Kidney epithelial cell (primary cell): ENCODE results near the gene ATG101. TPM values are rescaled to one million over a fixed set of nuclear protein-coding genes. Genes with fewer than 3 reads are reported as not detected.

Source experiments
- DNase-seq: peaks from one replicate; pipeline ENCODE4 v3.0.0-alpha.2; 2010; ENCODE audit warnings: low read depth
- H3K27me3 ChIP-seq: 2 replicates; pipeline ENCODE4 v1.6.0; 2011; ENCODE audit warnings: low read length; ENCODE audit not compliant: control insufficient read depth, insufficient read depth
- H3K36me3 ChIP-seq: 2 replicates; pipeline ENCODE4 v1.5.1; 2011; ENCODE audit warnings: low read length; ENCODE audit not compliant: control insufficient read depth, insufficient read depth
- H3K4me3 ChIP-seq: 2 replicates; pipeline ENCODE4 v1.5.1; 2011; ENCODE audit warnings: low read depth, mild to moderate bottlenecking, control low read depth, low read length
- CTCF ChIP-seq: IDR thresholded peaks from 2 replicates; pipeline ENCODE4 v1.5.1; 2011; ENCODE audit warnings: mild to moderate bottlenecking, moderate library complexity, low read length, control low read depth, inconsistent platforms; ENCODE audit not compliant: insufficient read depth, poor library complexity, severe bottlenecking
- total RNA-seq: library from RNA; depleted of rRNA; stranded (reverse); fragments of >200 nt; gene quantifications from 2 replicates; pipeline ENCODE4 v1.2.3, GENCODE V29; 2015

The ATG101 gene
- total RNA-seq, 1 donor from 2014 or later: 83.1 TPM

- Histone ChIP-seq H3K36me3 (no peaks in the 10 kb centered on the region), H3K27me3 (peaks cover 8% of the 10 kb centered on the region), H3K4me3 (no peak overlapping the region)
- TF ChIP-seq CTCF: no peak
- DNase-seq: no peak
These were observed 52.7 kb downstream of the ATG101 start for GRCh38 chr12:52122540-52122871.

GRCh38 chr12:52122904-52123303 lies 53.1 kb downstream of the ATG101 start:
- no peak for TF ChIP-seq CTCF
- no peak overlapping the region for H3K4me3 ChIP-seq
- peaks cover 8% of the 10 kb centered on the region for H3K27me3 ChIP-seq
- no peak for DNase-seq
- no peaks in the 10 kb centered on the region for H3K36me3 ChIP-seq

- DNase-seq: no peak
- TF ChIP-seq CTCF: no peak
- peaks cover 8% of the 10 kb centered on the region for H3K27me3 ChIP-seq
- no peaks in the 10 kb centered on the region for H3K36me3 ChIP-seq
- no peak overlapping the region for H3K4me3 ChIP-seq
These were observed 53.9 kb downstream of the ATG101 start for GRCh38 chr12:52123487-52124186.

GRCh38 chr12:52125476-52125900 lies 55.7 kb downstream of the ATG101 start:
- Histone ChIP-seq H3K36me3 (no peaks in the 10 kb centered on the region), H3K27me3 (peaks cover 8% of the 10 kb centered on the region), H3K4me3 (no peak overlapping the region)
- TF ChIP-seq CTCF: no peak
- no peak for DNase-seq

- no peak overlapping the region for H3K4me3 ChIP-seq
- no peak for DNase-seq
- TF ChIP-seq CTCF: no peak
- no peaks in the 10 kb centered on the region for H3K36me3 ChIP-seq
- H3K27me3 ChIP-seq: peaks cover 8% of the 10 kb centered on the region
These were observed 56.3 kb downstream of the ATG101 start for GRCh38 chr12:52126050-52126604.

Other genes starting within 250 kb of the ATG101 start
- gene FIGNL2, start 221.3 kb upstream of the ATG101 start, total RNA-seq: 2.1 and 2.6 TPM in 2 replicates
- gene ANKRD33, start 181.9 kb upstream of the ATG101 start, total RNA-seq: not detected in 2 replicates
- gene ACVRL1, start 162.5 kb upstream of the ATG101 start, total RNA-seq: 4.7 and 9.7 TPM in 2 replicates
- 14.0 and 15.1 TPM in 2 replicates for gene ACVR1B, start 118.3 kb upstream of the ATG101 start, total RNA-seq
- 3.4 and 5.1 TPM in 2 replicates for gene TAMALIN, start 63.0 kb upstream of the ATG101 start, total RNA-seq
- 9.2 and 11.2 TPM in 2 replicates for gene NR4A1, start 18.5 kb upstream of the ATG101 start, total RNA-seq
- 0.34 TPM in 1 of 2 replicates, not detected in the other for gene SMIM41, start 9.7 kb downstream of the ATG101 start, total RNA-seq
- 18.5 and 19.4 TPM in 2 replicates for gene KRT80, start 122.0 kb downstream of the ATG101 start, total RNA-seq
- gene KRT7, start 163.3 kb downstream of the ATG101 start, total RNA-seq: 1,242 and 1,355 TPM in 2 replicates
- gene KRT86, start 204.7 kb downstream of the ATG101 start, total RNA-seq: 6.9 and 9.2 TPM in 2 replicates
- gene KRT81, start 221.6 kb downstream of the ATG101 start, total RNA-seq: 239 and 244 TPM in 2 replicates